C4-2B (cell line): Measurements from ENCODE around the gene GRK6.

ENCODE experiments used
- CTCF ChIP-seq: fragments of 450-650 bp; conservative IDR thresholded peaks from 2 replicates; pipeline ENCODE4 v1.5.1; 2017; ENCODE audit warnings: mild to moderate bottlenecking
- ZFX ChIP-seq: fragments of 450-650 bp; IDR thresholded peaks from 2 replicates; pipeline ENCODE4 v1.6.1; 2017

GRCh38 chr5:177459819-177460628 is 33.5 kb downstream of the GRK6 start:
- TF ChIP-seq CTCF (no peak), ZFX (no peak)
